GM18507 (cell line): ENCODE results near the gene TMEM60.
"Not testable (repeated sequence)": the region's sequence is repeated elsewhere in the genome, so short reads cannot be mapped to it uniquely, and the experiment has no call there.

Experiments
- DNase-seq: peaks from one replicate; pipeline ENCODE4 v3.0.0; 2011; ENCODE audit warnings: low read depth; ENCODE audit not compliant: insufficient read length; ENCODE audit errors: extremely low spot score
- FAIRE-seq: peaks from 2 replicates; lab custom pipeline; 2011; peaks lifted over from hg19 to GRCh38; lab: Jason Lieb, UNC

Gene TMEM60

GRCh38 chr7:77813180-77813579 lies 14.9 kb upstream of the TMEM60 start:
- DNase-seq (no peak), FAIRE-seq (peak; percentile 42)

GRCh38 chr7:77812290-77812685 lies 14.1 kb upstream of the TMEM60 start:
- no peak for DNase-seq
- peak; percentile 42 for FAIRE-seq

GRCh38 chr7:77811516-77812289 lies 13.5 kb upstream of the TMEM60 start:
- FAIRE-seq (no peak), DNase-seq (no peak)

- DNase-seq (no peak), FAIRE-seq (peak; percentile 12)
Observed at GRCh38 chr7:77808517-77808916, 10.3 kb upstream of the TMEM60 start.

- FAIRE-seq (no peak), DNase-seq (no peak)
Observed at GRCh38 chr7:77806425-77806824, 8.2 kb upstream of the TMEM60 start.

- no peak for DNase-seq
- no peak for FAIRE-seq
Observed at GRCh38 chr7:77802557-77803405, 4.5 kb upstream of the TMEM60 start.

GRCh38 chr7:77800730-77801129 lies 2.5 kb upstream of the TMEM60 start:
- FAIRE-seq: no peak
- no peak for DNase-seq

- FAIRE-seq (peak; percentile 50), DNase-seq (no peak)
Observed at GRCh38 chr7:77800158-77800557, 1.9 kb upstream of the TMEM60 start.

- no peak for DNase-seq
- FAIRE-seq: no peak
Observed at GRCh38 chr7:77799078-77799964, 1.1 kb upstream of the TMEM60 start.

- DNase-seq: no peak
Observed at GRCh38 chr7:77797734-77798393, 370 bp downstream of the TMEM60 start.

GRCh38 chr7:77796960-77797359 lies 1.3 kb downstream of the TMEM60 start:
- FAIRE-seq: no peak
- DNase-seq: no peak

More at GRCh38 chr7:77797734-77798393, 370 bp downstream of the TMEM60 start:
- FAIRE-seq: no peak

- FAIRE-seq (no peak), DNase-seq (no peak)
Observed at GRCh38 chr7:77796109-77796508, 2.1 kb downstream of the TMEM60 start.

GRCh38 chr7:77794000-77794399 lies 4.2 kb downstream of the TMEM60 start:
- DNase-seq (no peak), FAIRE-seq (no peak)

GRCh38 chr7:77791956-77792355 lies 6.3 kb downstream of the TMEM60 start:
- DNase-seq (no peak), FAIRE-seq (no peak)

- FAIRE-seq: no peak
Observed at GRCh38 chr7:77791336-77791735, 6.9 kb downstream of the TMEM60 start.

GRCh38 chr7:77788327-77788902 lies 9.8 kb downstream of the TMEM60 start:
- FAIRE-seq: no peak
- DNase-seq: no peak

More at GRCh38 chr7:77791336-77791735, 6.9 kb downstream of the TMEM60 start:
- DNase-seq: no peak

- FAIRE-seq (no peak), DNase-seq (no peak)
Observed at GRCh38 chr7:77786741-77787140, 11.5 kb downstream of the TMEM60 start.

GRCh38 chr7:77786018-77786417 lies 12.2 kb downstream of the TMEM60 start:
- FAIRE-seq: no peak
- no peak for DNase-seq

- DNase-seq, FAIRE-seq: not testable (repeated sequence)
Observed at GRCh38 chr7:77784426-77784825, 13.8 kb downstream of the TMEM60 start.
